ENCODE data around the gene FGGY.

- TF ChIP-seq EZH2 (IDR thresholded peaks at IDR 0.05) (no peak), POLR2AphosphoS5 (IDR thresholded peaks at IDR 0.05; ENCODE audit: borderline replicate concordance, low read depth, low read length) (no peak), FOXP2 (optimal IDR thresholded peaks at IDR 0.05; ENCODE audit: control extremely low read depth, extremely low read length, insufficient read depth) (no peak)
These were observed 296.0 kb downstream of the FGGY start for GRCh38 chr1:59592924-59593323.
